H1 (cell line): ENCODE data around the gene CTTNBP2. TPM values are rescaled to one million over a fixed set of nuclear protein-coding genes. Genes with fewer than 3 reads are reported as not detected.

ENCODE experiments used
- BACH1 ChIP-seq: IDR thresholded peaks from 2 replicates; pipeline ENCODE4 v1.6.1; 2012; ENCODE audit warnings: low read length, improper control_type of control experiment
- HDAC6 ChIP-seq: IDR thresholded peaks from one replicate; pipeline ENCODE4 v1.7.1; 2012; ENCODE audit warnings: low read depth, mild to moderate bottlenecking, inconsistent platforms, low read length, moderate library complexity
- polyA plus RNA-seq, 7 experiments: library from polyadenylated mRNA; depleted of rRNA in 3 of 7; stranded (reverse) in 5 of 7; unstranded in 2 of 7; fragments of >200 nt in 5 of 7; fragments of 200-250 nt in 2 of 7; gene quantifications; 1 replicate in 5 of 7; 2 replicates in 1 of 7; 4 replicates in 1 of 7; pipeline versions ENCODE4 v1.2.1 to v1.2.3, GENCODE V29; 2011 to 2013; ENCODE audit warnings: missing spikeins in 2 of 7, mixed read lengths in 2 of 7
- total RNA-seq: library from RNA; stranded (reverse); fragmentation: NEBNext Ultra II Directional; extraction: Animal tissue kit (Norgen Biotek cat#: 25700); gene quantifications from 2 replicates; pipeline ENCODE4 v1.2.1, GENCODE V29; 2021
- TF ChIP-seq, protein P1 (sequence below): IDR thresholded peaks from 2 replicates; pipeline ENCODE4 v1.6.1; 2012; ENCODE audit warnings: inconsistent platforms
- TF ChIP-seq, protein P2 (sequence below): IDR thresholded peaks from 2 replicates; pipeline ENCODE4 v1.6.1; 2011; ENCODE audit warnings: low read depth, mild to moderate bottlenecking, low read length; ENCODE audit not compliant: insufficient read depth

The CTTNBP2 gene
- total and polyA plus RNA-seq, 2 of the 8 experiments (the other 6 are each of a cell fraction or from before 2014, with no cell fraction given) = 15.3 to 35.1 TPM

DNA sequence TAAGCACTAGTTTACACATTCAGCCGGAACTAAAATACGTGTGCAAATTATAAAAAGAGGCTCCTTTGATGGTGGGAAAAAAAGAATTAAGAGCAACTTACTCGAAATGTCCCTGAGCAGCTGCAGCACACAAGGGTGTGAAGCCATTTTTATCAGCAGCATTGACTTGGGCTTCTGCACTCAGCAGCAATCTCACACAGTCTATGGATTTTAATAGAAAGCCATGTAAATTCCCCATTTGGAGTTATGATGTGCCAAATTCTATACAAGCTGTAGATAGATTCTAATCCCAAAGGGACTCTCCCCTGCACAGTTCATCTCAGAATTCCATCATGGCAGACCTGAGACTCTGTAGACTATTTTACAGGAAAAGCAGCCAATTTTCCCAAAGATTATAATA is 90.5 kb downstream of the CTTNBP2 start (continued):
- TF ChIP-seq, protein P1, sequence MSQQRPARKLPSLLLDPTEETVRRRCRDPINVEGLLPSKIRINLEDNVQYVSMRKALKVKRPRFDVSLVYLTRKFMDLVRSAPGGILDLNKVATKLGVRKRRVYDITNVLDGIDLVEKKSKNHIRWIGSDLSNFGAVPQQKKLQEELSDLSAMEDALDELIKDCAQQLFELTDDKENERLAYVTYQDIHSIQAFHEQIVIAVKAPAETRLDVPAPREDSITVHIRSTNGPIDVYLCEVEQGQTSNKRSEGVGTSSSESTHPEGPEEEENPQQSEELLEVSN = no peak
- TF ChIP-seq HDAC6 (no peak), BACH1 (no peak)
- TF ChIP-seq, protein P2, sequence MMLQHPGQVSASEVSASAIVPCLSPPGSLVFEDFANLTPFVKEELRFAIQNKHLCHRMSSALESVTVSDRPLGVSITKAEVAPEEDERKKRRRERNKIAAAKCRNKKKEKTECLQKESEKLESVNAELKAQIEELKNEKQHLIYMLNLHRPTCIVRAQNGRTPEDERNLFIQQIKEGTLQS = no peak
